ENCODE measurements around the gene LSMEM2.

DNA sequence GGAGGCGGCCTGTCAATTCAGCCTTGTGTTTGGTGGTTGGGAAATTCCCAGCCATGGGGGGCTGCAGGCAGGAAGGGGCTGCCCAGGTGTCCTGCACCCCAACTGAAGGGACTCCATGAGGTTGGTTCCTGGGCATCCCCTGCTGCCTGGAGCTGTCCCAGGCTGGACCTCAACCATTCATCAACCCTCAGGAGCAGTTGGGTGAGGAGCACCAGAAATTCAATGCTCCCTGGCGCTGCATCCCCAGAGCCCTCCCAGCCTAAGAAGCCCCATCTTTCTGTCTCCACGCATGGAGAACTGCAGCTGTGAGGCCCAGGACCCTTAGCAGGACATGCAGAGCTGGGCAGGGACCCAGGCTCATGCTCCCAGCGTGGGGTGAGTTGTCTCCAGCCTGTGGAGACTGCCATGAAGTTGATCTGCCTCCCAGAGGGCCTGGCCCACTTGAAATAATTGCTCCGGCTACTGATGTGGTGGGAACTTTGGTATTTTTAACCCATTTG is 17.9 kb upstream of the LSMEM2 start:
- TF ChIP-seq, protein P1, sequence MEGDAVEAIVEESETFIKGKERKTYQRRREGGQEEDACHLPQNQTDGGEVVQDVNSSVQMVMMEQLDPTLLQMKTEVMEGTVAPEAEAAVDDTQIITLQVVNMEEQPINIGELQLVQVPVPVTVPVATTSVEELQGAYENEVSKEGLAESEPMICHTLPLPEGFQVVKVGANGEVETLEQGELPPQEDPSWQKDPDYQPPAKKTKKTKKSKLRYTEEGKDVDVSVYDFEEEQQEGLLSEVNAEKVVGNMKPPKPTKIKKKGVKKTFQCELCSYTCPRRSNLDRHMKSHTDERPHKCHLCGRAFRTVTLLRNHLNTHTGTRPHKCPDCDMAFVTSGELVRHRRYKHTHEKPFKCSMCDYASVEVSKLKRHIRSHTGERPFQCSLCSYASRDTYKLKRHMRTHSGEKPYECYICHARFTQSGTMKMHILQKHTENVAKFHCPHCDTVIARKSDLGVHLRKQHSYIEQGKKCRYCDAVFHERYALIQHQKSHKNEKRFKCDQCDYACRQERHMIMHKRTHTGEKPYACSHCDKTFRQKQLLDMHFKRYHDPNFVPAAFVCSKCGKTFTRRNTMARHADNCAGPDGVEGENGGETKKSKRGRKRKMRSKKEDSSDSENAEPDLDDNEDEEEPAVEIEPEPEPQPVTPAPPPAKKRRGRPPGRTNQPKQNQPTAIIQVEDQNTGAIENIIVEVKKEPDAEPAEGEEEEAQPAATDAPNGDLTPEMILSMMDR (IDR thresholded peaks at IDR 0.05 in 4 of 5, conservative IDR thresholded peaks at IDR 0.05 in 1 of 5): no peak
- TF ChIP-seq POLR2A (IDR thresholded peaks at IDR 0.05): no peak

All from gastrocnemius medialis (tissue), 4 donors.